ENCODE results near the gene SEC23B.

SEC23B gene

GRCh38 chr20:18527339-18527738, 19.6 kb downstream of the SEC23B start:
- H3K27ac ChIP-seq: no peak overlapping the region
- no peak for TF ChIP-seq CTCF (conservative IDR thresholded peaks at IDR 0.05)
- no peak for TF ChIP-seq ZFX (IDR thresholded peaks at IDR 0.05)

- no peak overlapping the region for H3K27ac ChIP-seq
- TF ChIP-seq ZFX (IDR thresholded peaks at IDR 0.05) (no peak), CTCF (conservative IDR thresholded peaks at IDR 0.05) (no peak)
These were observed 20.1 kb downstream of the SEC23B start for GRCh38 chr20:18527836-18528235.

GRCh38 chr20:18529041-18529440, 21.3 kb downstream of the SEC23B start:
- TF ChIP-seq ZFX (IDR thresholded peaks at IDR 0.05) (no peak), CTCF (conservative IDR thresholded peaks at IDR 0.05) (no peak)
- no peak overlapping the region for H3K27ac ChIP-seq

GRCh38 chr20:18532626-18533025, 24.9 kb downstream of the SEC23B start:
- TF ChIP-seq ZFX (IDR thresholded peaks at IDR 0.05): no peak
- no peak for TF ChIP-seq CTCF (conservative IDR thresholded peaks at IDR 0.05)
- H3K27ac ChIP-seq: no peak overlapping the region

- TF ChIP-seq ZFX (IDR thresholded peaks at IDR 0.05) (no peak), CTCF (conservative IDR thresholded peaks at IDR 0.05) (no peak)
These were observed 25.8 kb downstream of the SEC23B start for GRCh38 chr20:18533491-18533890.

GRCh38 chr20:18533978-18534644, 26.4 kb downstream of the SEC23B start:
- H3K27ac ChIP-seq: no peak overlapping the region
- TF ChIP-seq ZFX (IDR thresholded peaks at IDR 0.05) (no peak), CTCF (conservative IDR thresholded peaks at IDR 0.05) (no peak)

More at GRCh38 chr20:18533491-18533890, 25.8 kb downstream of the SEC23B start:
- H3K27ac ChIP-seq: no peak overlapping the region

- TF ChIP-seq CTCF (conservative IDR thresholded peaks at IDR 0.05): no peak
- H3K27ac ChIP-seq: no peak overlapping the region
These were observed 29.9 kb downstream of the SEC23B start for GRCh38 chr20:18537651-18538050.
